Vagina (tissue), 2 donors: ENCODE data around the gene NRXN3.

Experiments used
- POLR2A ChIP-seq, 2 donors: fragments of 450-650 bp; IDR thresholded peaks; one replicate each; pipeline ENCODE4 v1.6.1; 2017; ENCODE audit warnings: antibody characterized with exemption in 2 of 2, mild to moderate bottlenecking in 2 of 2, moderate library complexity in 2 of 2
- TF ChIP-seq, protein P1 (sequence below), 3 experiments: fragments of 450-650 bp in 2 of 3; fragments of 200-600 bp in 1 of 3; sonication (generic) in 1 of 3; IDR thresholded peaks; one replicate each; pipeline ENCODE4 v1.5.1; 2017 to 2019; ENCODE audit warnings: antibody characterized with exemption in 3 of 3, mild to moderate bottlenecking in 2 of 3, moderate library complexity in 2 of 3

DNA sequence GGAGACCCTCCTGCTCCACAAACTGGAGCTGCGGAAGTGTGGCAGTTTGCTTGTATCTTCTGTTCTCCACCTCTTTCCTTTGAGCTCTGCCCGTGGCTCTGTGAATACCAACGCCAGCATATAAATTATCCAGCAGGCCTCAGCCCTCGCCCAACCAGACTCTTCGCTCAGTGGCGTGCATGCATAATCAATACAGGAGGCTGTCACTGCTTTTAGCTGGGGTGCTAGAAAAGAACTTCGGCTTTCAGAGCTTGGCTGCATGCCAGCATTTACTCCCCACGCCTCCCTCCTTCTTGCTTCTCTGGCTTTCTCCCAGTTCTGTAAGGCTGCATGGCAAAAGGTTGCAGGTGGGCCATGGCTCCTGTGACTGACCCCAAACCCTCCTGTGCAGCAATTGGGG lies 26.9 kb downstream of the NRXN3 start:
- TF ChIP-seq, protein P1, sequence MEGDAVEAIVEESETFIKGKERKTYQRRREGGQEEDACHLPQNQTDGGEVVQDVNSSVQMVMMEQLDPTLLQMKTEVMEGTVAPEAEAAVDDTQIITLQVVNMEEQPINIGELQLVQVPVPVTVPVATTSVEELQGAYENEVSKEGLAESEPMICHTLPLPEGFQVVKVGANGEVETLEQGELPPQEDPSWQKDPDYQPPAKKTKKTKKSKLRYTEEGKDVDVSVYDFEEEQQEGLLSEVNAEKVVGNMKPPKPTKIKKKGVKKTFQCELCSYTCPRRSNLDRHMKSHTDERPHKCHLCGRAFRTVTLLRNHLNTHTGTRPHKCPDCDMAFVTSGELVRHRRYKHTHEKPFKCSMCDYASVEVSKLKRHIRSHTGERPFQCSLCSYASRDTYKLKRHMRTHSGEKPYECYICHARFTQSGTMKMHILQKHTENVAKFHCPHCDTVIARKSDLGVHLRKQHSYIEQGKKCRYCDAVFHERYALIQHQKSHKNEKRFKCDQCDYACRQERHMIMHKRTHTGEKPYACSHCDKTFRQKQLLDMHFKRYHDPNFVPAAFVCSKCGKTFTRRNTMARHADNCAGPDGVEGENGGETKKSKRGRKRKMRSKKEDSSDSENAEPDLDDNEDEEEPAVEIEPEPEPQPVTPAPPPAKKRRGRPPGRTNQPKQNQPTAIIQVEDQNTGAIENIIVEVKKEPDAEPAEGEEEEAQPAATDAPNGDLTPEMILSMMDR (IDR thresholded peaks at IDR 0.05): no peak
- no peak for TF ChIP-seq POLR2A (IDR thresholded peaks at IDR 0.05)
